SK-N-SH (cell line): ENCODE measurements around the gene MPP3. TPM values are rescaled to one million over a fixed set of nuclear protein-coding genes. Genes with fewer than 3 reads are reported as not detected.

Source experiments
- CTCF ChIA-PET: fragments of 300-600, 350-600 bp; formaldehyde crosslinking; extraction: SDS; loops from one replicate; lab custom pipeline; 2021; lab: Yijun Ruan, JAX
- POLR2A ChIA-PET: fragments of 350-600 bp; sonication (Branson Sonifier 250); formaldehyde crosslinking; extraction: SDS; loops from one replicate; lab custom pipeline; 2020; ENCODE audit warnings: antibody characterized with exemption, inconsistent platforms; lab: Yijun Ruan, JAX
- DNase-seq: peaks from one replicate; pipeline ENCODE4 v3.0.0; 2012
- H2AFZ ChIP-seq: fragments of 200-600 bp; sonication (generic); 2 replicates; pipeline ENCODE4 v1.8.1; 2016; ENCODE audit warnings: antibody characterized with exemption, mild to moderate bottlenecking, low read depth
- H3F3A ChIP-seq: fragments of 200-600 bp; sonication (generic); replicated peaks from 2 replicates; pipeline ENCODE3; 2016; ENCODE audit warnings: antibody characterized with exemption, mild to moderate bottlenecking; ENCODE audit not compliant: insufficient read depth
- H3K27ac ChIP-seq, 2 experiments: fragments of 200-500 bp in 1 of 2; fragments of 200-600 bp in 1 of 2; sonication (Bioruptor generic) in 1 of 2; sonication (generic), shearing (Covaris generic) in 1 of 2; 2 replicates each; pipeline versions ENCODE4 v1.5.1 to v1.6.1; 2014 to 2016; ENCODE audit warnings: low read depth in 2 of 2, inconsistent platforms in 1 of 2, low read length in 1 of 2, mild to moderate bottlenecking in 1 of 2, mixed read lengths in 1 of 2
- H3K27me3 ChIP-seq: fragments of 200-600 bp; sonication (generic), shearing (Covaris generic); 2 replicates; pipeline ENCODE4 v1.6.1; 2016; ENCODE audit warnings: mixed run types; ENCODE audit not compliant: insufficient read depth
- H3K36me3 ChIP-seq, 2 experiments: fragments of 200-500 bp in 1 of 2; fragments of 200-600 bp in 1 of 2; sonication (Bioruptor generic) in 1 of 2; sonication (generic) in 1 of 2; replicated peaks in 1 of 2; 2 replicates each; pipeline versions ENCODE3 to v1.5.1; 2014 to 2016; ENCODE audit warnings: low read length in 1 of 2, mild to moderate bottlenecking in 1 of 2; ENCODE audit not compliant: insufficient read depth in 2 of 2, control insufficient read depth in 1 of 2
- H3K4me1 ChIP-seq, 2 experiments: fragments of 200-500 bp in 1 of 2; fragments of 200-600 bp in 1 of 2; sonication (Bioruptor generic) in 1 of 2; sonication (generic), shearing (Covaris generic) in 1 of 2; 2 replicates each; pipeline versions ENCODE4 v1.5.1 to v1.6.1; 2014 to 2016; ENCODE audit warnings: low read depth in 1 of 2, low read length in 1 of 2, mixed run types in 1 of 2; ENCODE audit not compliant: insufficient read depth in 2 of 2, control insufficient read depth in 1 of 2
- H3K4me2 ChIP-seq: fragments of 200-600 bp; sonication (generic), shearing (Covaris generic); 2 replicates; pipeline ENCODE4 v1.6.1; 2017; ENCODE audit warnings: mixed run types
- H3K4me3 ChIP-seq, 2 experiments: fragments of 200-500 bp in 1 of 2; fragments of 200-600 bp in 1 of 2; sonication (Bioruptor generic) in 1 of 2; sonication (generic), shearing (Covaris generic) in 1 of 2; 2 replicates each; pipeline versions ENCODE4 v1.5.1 to v1.8.1; 2014 to 2016; ENCODE audit warnings: low read depth in 2 of 2, inconsistent platforms in 1 of 2, low read length in 1 of 2, mild to moderate bottlenecking in 1 of 2, mixed read lengths in 1 of 2, moderate library complexity in 1 of 2
- H3K79me2 ChIP-seq: fragments of 200-600 bp; sonication (generic); 2 replicates; pipeline ENCODE4 v1.8.1; 2017; ENCODE audit warnings: mild to moderate bottlenecking; ENCODE audit not compliant: insufficient read depth
- H3K9ac ChIP-seq: fragments of 200-600 bp; sonication (generic); 2 replicates; pipeline ENCODE4 v1.6.1; 2017; ENCODE audit warnings: mixed run types
- H3K9me2 ChIP-seq: fragments of 200-600 bp; sonication (generic); 2 replicates; pipeline ENCODE4 v1.6.1; 2017; ENCODE audit warnings: mixed run types
- H3K9me3 ChIP-seq: fragments of 200-600 bp; sonication (generic); 2 replicates; pipeline ENCODE4 v1.6.1; 2017; ENCODE audit warnings: mixed run types, mild to moderate bottlenecking, moderate library complexity
- H4K20me1 ChIP-seq: fragments of 200-600 bp; sonication (generic); 2 replicates; pipeline ENCODE4 v1.6.1; 2017; ENCODE audit warnings: mild to moderate bottlenecking, mixed run types; ENCODE audit not compliant: insufficient read depth
- CTCF ChIP-seq: fragments of 200-600 bp; sonication (generic); IDR thresholded peaks from 2 replicates; pipeline ENCODE4 v1.6.1; 2017; ENCODE audit warnings: antibody characterized with exemption, mild to moderate bottlenecking, moderate library complexity
- EP300 ChIP-seq, 2 experiments: IDR thresholded peaks; 2 replicates each; pipeline versions ENCODE4 v1.4.0 to v1.6.1; 2012; ENCODE audit warnings: borderline replicate concordance in 1 of 2, low read depth in 1 of 2, low read length in 1 of 2
- FOXM1 ChIP-seq: IDR thresholded peaks from 2 replicates; pipeline ENCODE4 v1.4.0; 2012; ENCODE audit warnings: low read depth, mild to moderate bottlenecking
- JUND ChIP-seq: IDR thresholded peaks from 2 replicates; pipeline ENCODE4 v1.4.0; 2012
- MXI1 ChIP-seq: IDR thresholded peaks from 2 replicates; pipeline ENCODE4 v1.6.1; 2012; ENCODE audit warnings: mild to moderate bottlenecking, low read depth, low read length, improper control_type of control experiment
- NFIC ChIP-seq: IDR thresholded peaks from 2 replicates; pipeline ENCODE4 v1.4.0; 2012; ENCODE audit warnings: borderline replicate concordance
- POLR2AphosphoS5 ChIP-seq: IDR thresholded peaks from 2 replicates; pipeline ENCODE4 v1.6.1; 2012; ENCODE audit warnings: low read depth, low read length
- RFX5 ChIP-seq: IDR thresholded peaks from 2 replicates; pipeline ENCODE4 v1.6.1; 2012; ENCODE audit warnings: mild to moderate bottlenecking, improper control_type of control experiment, low read length
- RXRA ChIP-seq: IDR thresholded peaks from 2 replicates; pipeline ENCODE4 v1.4.0; 2012; ENCODE audit warnings: low read depth, mild to moderate bottlenecking, borderline replicate concordance
- SMC3 ChIP-seq: IDR thresholded peaks from 2 replicates; pipeline ENCODE4 v1.6.1; 2012; ENCODE audit warnings: low read depth, low read length, improper control_type of control experiment
- TAF1 ChIP-seq: IDR thresholded peaks from 2 replicates; pipeline ENCODE4 v1.6.1; 2012; ENCODE audit warnings: low read depth, mild to moderate bottlenecking, low read length, moderate library complexity, borderline replicate concordance
- TCF12 ChIP-seq: IDR thresholded peaks from 2 replicates; pipeline ENCODE4 v1.4.0; 2012
- TEAD4 ChIP-seq: IDR thresholded peaks from 2 replicates; pipeline ENCODE4 v1.4.0; 2012; ENCODE audit warnings: mild to moderate bottlenecking, borderline replicate concordance; ENCODE audit not compliant: insufficient read depth
- USF2 ChIP-seq: fragments of 150-350 bp; IDR thresholded peaks from 2 replicates; pipeline ENCODE4 v1.6.1; 2017; ENCODE audit warnings: antibody characterized with exemption, low read length, low read depth, borderline replicate concordance
- ZBTB33 ChIP-seq: IDR thresholded peaks from 2 replicates; pipeline ENCODE4 v1.4.0; 2012; ENCODE audit warnings: low read depth, borderline replicate concordance
- WGBS: methylation state at CpG from one replicate; pipeline ENCODE4 v1.1.6; 2017; ENCODE audit warnings: low lambda C conversion rate; 5-methylcytosine and 5-hydroxymethylcytosine counted together
- polyA plus RNA-seq, 3 experiments: library from polyadenylated mRNA; depleted of rRNA; stranded (reverse); fragments of >200 nt; gene quantifications; 2 replicates each; pipeline ENCODE4 v1.2.3, GENCODE V29; 2012
- TF ChIP-seq, protein P1 (sequence below): IDR thresholded peaks from 2 replicates; pipeline ENCODE4 v1.4.0; 2012; ENCODE audit warnings: low read depth, borderline replicate concordance

MPP3 gene
- polyA plus RNA-seq, 1 of the 3 experiments (the other 2 are of a cell fraction), result 14.1 TPM

DNA sequence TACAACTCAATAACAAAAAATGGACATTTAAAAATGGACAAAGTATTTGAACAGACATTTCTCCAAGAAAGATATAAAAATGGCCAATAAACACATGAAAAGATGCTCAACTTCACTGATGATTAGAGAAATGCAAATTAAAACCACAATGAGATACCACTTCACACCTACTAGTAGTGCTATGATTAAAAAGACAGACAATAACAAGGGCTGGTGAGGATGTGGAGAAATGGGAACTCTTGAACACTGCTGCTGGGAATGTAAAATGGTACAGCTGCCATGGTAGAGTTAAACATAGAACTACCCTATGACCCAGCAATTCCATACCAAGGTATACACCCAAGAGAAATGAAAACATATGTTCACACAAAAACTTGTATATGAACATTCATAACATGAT is 27.8 kb downstream of the MPP3 start:
- Histone ChIP-seq H4K20me1 (no peaks in the 10 kb centered on the region), H3K4me2 (no peak overlapping the region), H3K27ac (no peak overlapping the region), H3K36me3 (peaks cover 6 to 52% of the 10 kb centered on the region in 2 experiments), H2AFZ (no peak overlapping the region), H3K9me3 (no peaks in the 10 kb centered on the region), H3K4me3 (no peak overlapping the region), H3K9ac (no peak overlapping the region), H3K27me3 (no peaks in the 10 kb centered on the region), H3K9me2 (no peaks in the 10 kb centered on the region), H3K4me1 (no peaks in the 10 kb centered on the region), H3K79me2 (no peaks in the 10 kb centered on the region), H3F3A (peaks cover 20% of the 10 kb centered on the region)
- ChIA-PET POLR2A (no interaction called here), CTCF (interaction anchor here (1.3 kb wide), 1 partner anchor 40 kb away, joined by 3 read pairs; no protein-coding TSS in a partner anchor)
- DNase-seq, result no peak
- TF ChIP-seq SMC3 (no peak), TCF12 (no peak), NFIC (no peak), JUND (no peak), EP300 (IDR thresholded peaks at IDR 0.05; ENCODE audit: borderline replicate concordance in 1 of 2, low read depth in 1 of 2, low read length in 1 of 2) (no peak), RFX5 (no peak), RXRA (no peak), USF2 (no peak), FOXM1 (no peak), POLR2AphosphoS5 (no peak), MXI1 (no peak)
- TF ChIP-seq, protein P1, sequence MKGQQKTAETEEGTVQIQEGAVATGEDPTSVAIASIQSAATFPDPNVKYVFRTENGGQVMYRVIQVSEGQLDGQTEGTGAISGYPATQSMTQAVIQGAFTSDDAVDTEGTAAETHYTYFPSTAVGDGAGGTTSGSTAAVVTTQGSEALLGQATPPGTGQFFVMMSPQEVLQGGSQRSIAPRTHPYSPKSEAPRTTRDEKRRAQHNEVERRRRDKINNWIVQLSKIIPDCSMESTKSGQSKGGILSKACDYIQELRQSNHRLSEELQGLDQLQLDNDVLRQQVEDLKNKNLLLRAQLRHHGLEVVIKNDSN, result no peak

- no peak overlapping the region for H3K9ac ChIP-seq
- ChIA-PET CTCF (interaction anchor here (0.8 kb wide), 1 partner anchor 42 kb away, joined by 4 read pairs; no protein-coding TSS in a partner anchor), POLR2A (interaction anchor here (0.5 kb wide), 1 partner anchor 123 kb away, joined by 3 read pairs; no protein-coding TSS in a partner anchor)
- no peaks in the 10 kb centered on the region for H3K79me2 ChIP-seq
- H3K36me3 ChIP-seq, result peaks cover 5 to 47% of the 10 kb centered on the region in 2 experiments
- no peak overlapping the region for H3K27ac ChIP-seq
- no peak overlapping the region for H3K4me2 ChIP-seq
- DNase-seq, result no peak
- no peaks in the 10 kb centered on the region for H4K20me1 ChIP-seq
- H3F3A ChIP-seq, result peaks cover 20% of the 10 kb centered on the region
- no peak overlapping the region for H3K4me3 ChIP-seq
- H3K9me2 ChIP-seq, result no peaks in the 10 kb centered on the region
- H3K4me1 ChIP-seq, result no peaks in the 10 kb centered on the region
- TF ChIP-seq TEAD4 (no peak), ZBTB33 (no peak), FOXM1 (no peak), CTCF (no peak), TAF1 (no peak)
- no peak overlapping the region for H2AFZ ChIP-seq
- H3K27me3 ChIP-seq, result no peaks in the 10 kb centered on the region
- no peaks in the 10 kb centered on the region for H3K9me3 ChIP-seq
- 74% methylated on average over 4 of the region's 4 CpGs for WGBS
Measured at GRCh38 chr17:43803758-43804157, 29.2 kb downstream of the MPP3 start.
